Sigmoid colon (tissue), 4 donors: ENCODE measurements around the gene TAS2R40.

ENCODE experiments used
- POLR2AphosphoS5 ChIP-seq, 4 donors: sonication (generic); formaldehyde crosslinking; IDR thresholded peaks; one replicate each; pipeline ENCODE4 v1.6.1; 2017; ENCODE audit warnings: antibody characterized with exemption in 4 of 4
- TF ChIP-seq, protein P1 (sequence below), 4 experiments: fragments of 450-650 bp in 3 of 4; fragments of 200-600 bp in 1 of 4; IDR thresholded peaks; one replicate each; pipeline ENCODE4 v1.5.1; 2016 to 2019; ENCODE audit warnings: antibody characterized with exemption in 4 of 4, mild to moderate bottlenecking in 3 of 4, moderate library complexity in 2 of 4

DNA sequence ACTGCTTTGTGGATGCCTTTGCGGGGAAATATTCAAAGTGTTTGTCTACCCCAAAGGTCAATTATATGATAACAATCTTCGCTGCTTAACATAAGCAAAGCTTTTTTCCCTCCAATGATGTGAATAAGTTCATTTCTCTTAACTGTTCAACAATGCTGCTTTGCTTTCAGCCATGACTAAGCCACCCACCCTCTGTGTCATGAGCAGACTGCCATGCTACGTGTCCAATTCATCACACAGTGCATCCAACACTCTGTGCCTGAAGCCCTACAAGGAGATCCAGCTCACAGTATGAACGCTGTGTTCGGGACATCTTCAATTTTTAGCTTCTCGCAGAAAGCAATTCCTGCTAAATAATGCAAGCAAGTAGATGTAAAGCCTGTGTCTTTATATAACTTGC is 5.7 kb upstream of the TAS2R40 start:
- TF ChIP-seq, protein P1, sequence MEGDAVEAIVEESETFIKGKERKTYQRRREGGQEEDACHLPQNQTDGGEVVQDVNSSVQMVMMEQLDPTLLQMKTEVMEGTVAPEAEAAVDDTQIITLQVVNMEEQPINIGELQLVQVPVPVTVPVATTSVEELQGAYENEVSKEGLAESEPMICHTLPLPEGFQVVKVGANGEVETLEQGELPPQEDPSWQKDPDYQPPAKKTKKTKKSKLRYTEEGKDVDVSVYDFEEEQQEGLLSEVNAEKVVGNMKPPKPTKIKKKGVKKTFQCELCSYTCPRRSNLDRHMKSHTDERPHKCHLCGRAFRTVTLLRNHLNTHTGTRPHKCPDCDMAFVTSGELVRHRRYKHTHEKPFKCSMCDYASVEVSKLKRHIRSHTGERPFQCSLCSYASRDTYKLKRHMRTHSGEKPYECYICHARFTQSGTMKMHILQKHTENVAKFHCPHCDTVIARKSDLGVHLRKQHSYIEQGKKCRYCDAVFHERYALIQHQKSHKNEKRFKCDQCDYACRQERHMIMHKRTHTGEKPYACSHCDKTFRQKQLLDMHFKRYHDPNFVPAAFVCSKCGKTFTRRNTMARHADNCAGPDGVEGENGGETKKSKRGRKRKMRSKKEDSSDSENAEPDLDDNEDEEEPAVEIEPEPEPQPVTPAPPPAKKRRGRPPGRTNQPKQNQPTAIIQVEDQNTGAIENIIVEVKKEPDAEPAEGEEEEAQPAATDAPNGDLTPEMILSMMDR (IDR thresholded peaks at IDR 0.05): no peak
- no peak for TF ChIP-seq POLR2AphosphoS5 (IDR thresholded peaks at IDR 0.05)
